Right lung (tissue), 5 donors: ENCODE results near the gene SNX4. TPM values are rescaled to one million over a fixed set of nuclear protein-coding genes. Genes with fewer than 3 reads are reported as not detected.

ENCODE experiments used
- DNase-seq, 2 donors: peaks; one replicate each; pipeline ENCODE4 v3.0.0-alpha.2; 2013
- polyA plus RNA-seq, 5 donors: library from polyadenylated mRNA; unstranded; fragments of 120-200 nt; gene quantifications; one replicate each; pipeline versions ENCODE4 v1.2.1 to v1.2.3, GENCODE V29; 2013; ENCODE audit warnings: inconsistent platforms in 1 of 5, low replicate concordance in 1 of 5; ENCODE audit not compliant: insufficient read length in 5 of 5, insufficient read depth in 1 of 5

The SNX4 gene
- polyA plus RNA-seq, 5 donors = 47.1 to 61.6 (median 60.8) TPM

DNA sequence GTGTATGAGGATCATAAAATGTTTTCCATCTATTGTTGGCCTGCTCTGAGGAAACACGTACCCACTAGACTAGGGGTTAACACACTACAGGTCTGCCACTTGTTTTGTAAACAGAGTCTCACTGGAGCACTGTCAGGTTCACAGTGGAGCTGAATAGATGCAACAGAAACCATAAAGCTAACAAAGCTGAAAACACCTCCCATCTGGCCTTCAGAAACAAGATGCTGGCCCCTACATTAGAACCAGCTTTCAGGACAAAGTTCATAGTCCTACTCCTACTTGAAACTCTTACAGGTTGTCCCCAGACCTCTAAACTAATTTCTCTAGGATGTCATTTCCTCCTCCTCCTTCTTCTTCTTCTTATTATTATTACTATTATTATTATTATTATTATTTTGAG is 42.3 kb downstream of the SNX4 start:
- no peak for DNase-seq

DNA sequence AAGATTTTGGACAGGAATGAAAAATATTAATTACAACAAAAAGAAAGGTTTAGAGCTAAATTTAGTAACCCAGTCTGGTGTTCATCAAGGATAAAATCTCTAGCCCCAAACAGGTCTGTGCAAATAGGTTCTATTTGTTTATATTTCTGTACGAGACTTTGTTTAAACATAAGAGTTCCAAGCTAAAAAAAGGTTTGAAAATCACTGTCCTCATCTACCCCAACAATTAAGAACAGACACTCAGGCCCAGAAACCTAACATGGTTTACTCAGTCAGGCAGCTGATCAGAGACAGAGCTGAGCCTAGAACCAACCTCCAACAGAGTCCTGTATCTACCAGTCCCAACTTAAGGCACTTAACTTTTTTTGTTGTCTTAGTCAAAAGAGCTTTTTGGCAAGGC is 49.3 kb downstream of the SNX4 start:
- DNase-seq = no peak

DNA sequence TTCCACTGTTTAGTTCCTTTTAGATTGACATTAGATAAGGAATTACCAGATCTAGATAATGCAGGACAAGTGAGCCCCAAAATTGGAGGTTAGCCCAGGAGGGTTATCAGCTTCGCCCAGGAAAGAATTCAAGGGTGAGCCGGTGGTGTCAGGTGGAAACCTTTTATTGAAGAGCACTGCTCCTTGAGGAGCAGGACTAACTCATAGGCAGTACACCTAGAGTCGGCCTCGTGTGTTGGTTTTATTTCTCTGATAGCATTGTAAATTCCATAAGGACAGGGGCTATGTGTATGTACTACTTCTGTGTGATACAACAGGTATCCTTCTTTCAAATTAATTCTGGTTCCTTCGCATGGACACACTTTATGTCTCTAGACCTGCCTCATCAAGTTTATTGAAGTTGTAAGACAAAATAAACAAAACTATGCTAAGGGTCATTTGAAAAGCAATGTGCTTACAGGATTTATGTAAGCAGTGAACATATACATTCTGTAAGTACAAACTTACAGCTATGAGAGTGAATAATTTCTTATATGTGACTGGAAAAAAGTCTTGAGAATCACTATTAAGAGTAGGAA is 57.2 kb downstream of the SNX4 start:
- no peak for DNase-seq

DNA sequence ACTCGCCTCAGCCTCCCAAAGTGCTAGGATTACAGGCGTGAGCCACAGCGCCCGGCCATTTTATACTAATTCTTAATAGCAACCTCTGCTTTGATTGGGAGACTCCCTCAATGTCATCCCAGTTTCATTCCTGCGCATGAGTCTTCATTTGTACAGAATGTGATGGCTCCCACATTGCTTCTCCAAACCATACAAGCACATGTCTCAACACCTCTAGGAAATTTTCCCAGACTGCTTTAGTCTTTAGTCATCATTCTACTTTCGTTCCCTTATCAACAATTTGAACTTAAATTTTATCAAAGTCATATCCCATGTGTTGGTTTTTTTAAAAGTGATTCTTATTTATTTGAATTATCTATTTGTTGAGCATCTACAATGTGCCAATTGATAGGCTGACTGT is 58.1 kb downstream of the SNX4 start:
- no peak for DNase-seq

- DNase-seq = no peak
These were observed 59.8 kb downstream of the SNX4 start for GRCh38 chr3:125460233-125460632.

- no peak for DNase-seq
These were observed 76.1 kb downstream of the SNX4 start for GRCh38 chr3:125443923-125444322.

GRCh38 chr3:125442506-125442905 is 77.5 kb downstream of the SNX4 start:
- no peak for DNase-seq

- DNase-seq = no peak
These were observed 79.0 kb downstream of the SNX4 start for GRCh38 chr3:125440970-125441369.

- DNase-seq = peak; percentile 2 to 9
These were observed 79.4 kb downstream of the SNX4 start for GRCh38 chr3:125440559-125440955.

GRCh38 chr3:125437631-125438435 is 82.2 kb downstream of the SNX4 start:
- peak; percentile 10 to 37 for DNase-seq

DNA sequence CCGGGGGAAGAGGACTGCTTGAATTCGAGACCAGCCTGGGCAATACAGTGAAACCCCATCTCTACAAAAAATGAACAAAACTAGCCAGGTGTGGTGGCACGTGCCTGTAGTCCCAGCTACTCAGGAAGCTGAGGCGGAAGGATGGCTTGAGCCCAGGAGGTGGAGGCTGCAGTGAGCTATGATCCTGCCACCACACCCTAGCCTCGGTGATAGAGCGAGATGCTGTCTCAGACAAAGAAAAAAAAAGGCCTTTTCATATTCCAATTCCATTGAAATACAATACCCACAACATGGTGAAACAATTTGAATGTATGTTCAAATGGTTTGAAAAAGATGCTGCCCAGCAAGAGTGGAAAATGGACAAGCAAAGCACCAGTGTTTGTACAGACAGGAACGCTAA is 83.1 kb downstream of the SNX4 start:
- DNase-seq = no peak

DNA sequence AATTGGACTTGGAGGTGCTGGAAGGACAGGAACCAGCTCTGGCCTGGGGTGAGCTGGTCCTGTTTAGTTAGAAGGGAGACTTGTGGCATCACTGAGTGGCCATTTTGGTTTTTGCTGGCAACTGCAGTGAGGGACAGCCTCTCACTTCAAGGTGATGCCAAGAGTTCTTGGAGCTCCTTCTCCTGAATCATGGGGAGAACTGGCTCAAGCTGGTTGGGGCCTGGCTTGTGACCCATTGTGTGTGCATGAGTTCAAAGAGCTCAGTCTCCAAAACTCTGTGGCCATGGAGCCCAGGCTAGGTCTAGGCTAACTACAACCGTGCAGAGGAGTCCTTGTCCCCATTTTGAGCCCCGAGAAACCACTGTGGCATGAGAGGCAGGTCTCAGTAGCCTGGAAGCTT is 84.8 kb downstream of the SNX4 start:
- DNase-seq = no peak

- DNase-seq = no peak
These were observed 85.4 kb downstream of the SNX4 start for GRCh38 chr3:125434582-125435011.

GRCh38 chr3:125433611-125434041 is 86.4 kb downstream of the SNX4 start:
- no peak for DNase-seq

- no peak for DNase-seq
These were observed 86.9 kb downstream of the SNX4 start for GRCh38 chr3:125433091-125433534.

DNA sequence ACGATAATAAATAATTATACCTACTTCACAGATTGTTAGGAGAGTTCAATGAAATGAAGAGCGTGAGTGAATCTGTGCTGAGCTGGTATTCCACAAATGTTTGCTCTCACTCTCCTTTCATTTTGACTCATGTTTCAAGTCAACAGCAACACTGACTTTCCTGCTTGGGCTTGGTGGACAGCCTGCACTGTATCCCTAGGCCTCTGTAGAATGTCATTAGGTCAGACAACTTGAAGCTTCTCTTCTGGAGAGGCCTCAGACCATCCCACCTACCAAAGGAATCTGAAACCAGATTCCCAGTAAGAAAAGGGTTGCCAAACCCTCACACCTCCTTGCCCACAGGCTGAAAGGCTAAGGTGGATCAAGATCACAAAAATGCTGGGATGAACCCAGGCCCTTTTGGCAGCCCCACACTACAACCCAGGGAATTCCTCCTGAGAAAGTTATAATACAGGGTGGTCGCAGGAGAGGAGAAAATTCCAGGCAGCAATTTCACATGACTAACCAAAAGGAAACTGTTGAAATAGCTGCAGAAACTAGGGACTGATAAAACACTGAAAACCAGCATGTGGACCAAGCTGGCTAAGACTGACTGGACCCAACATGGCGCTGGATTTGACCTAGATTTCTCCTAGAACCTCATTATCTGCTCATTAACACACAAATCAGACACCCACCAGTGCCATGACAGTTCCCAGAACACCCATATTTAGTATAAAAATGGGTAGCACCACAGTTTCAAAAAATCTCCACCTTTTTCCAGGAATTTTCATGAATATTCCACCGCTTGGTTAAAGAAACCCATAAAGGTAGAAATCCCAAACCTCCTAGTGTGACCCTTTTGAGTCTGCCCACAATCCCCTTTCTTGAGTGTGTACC is 87.9 kb downstream of the SNX4 start:
- no peak for DNase-seq

GRCh38 chr3:125431391-125431790 is 88.6 kb downstream of the SNX4 start:
- no peak for DNase-seq

DNA sequence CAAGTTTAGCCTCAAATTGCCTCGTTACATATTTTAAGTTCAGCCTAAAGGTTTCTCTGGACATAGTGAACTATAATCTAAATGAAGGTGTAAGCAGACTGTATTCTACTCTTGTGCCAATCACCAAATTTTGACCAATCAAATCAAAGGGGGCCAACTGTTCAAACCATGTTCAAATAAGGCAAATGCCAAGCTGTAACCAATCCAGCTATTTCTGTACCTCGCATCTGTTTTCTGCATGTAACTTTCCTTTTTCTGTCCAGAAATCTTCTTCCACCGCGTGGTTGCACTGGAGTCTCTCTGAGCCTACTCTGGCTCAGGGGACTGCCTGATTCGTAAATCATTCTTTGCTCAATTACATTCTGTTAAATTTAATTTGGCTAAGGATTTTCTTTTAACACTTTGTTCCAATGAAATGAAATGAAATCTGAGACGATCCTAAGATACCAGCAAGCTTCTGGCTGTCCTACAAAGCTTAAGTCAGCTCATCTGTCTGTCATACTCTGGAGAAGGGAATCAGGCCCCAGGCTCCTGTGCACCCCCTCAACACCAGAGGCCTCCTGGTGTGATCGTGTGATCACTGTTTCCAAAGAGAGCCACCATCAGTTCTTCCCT is 91.7 kb downstream of the SNX4 start:
- DNase-seq = no peak

DNA sequence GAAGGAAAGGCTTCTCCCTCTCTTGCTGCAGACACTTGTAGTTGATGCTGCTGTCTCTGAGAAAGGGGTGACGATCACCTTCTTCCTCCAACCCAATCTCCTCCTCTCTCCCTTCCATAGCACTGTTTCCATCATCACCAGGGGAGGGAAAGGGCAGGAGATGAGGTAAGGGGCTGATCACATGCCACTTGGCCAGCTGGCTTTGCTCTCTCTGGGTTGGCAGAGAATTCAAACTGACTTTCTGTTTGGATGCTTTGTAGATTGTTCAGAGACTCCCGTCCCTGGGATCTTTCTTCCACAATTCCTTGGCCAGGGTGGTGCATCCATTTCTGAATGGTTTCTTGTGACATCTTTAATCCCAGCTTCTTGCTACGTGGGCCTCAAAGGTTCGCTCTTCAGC is 101.7 kb downstream of the SNX4 start:
- DNase-seq = no peak

- no peak for DNase-seq
These were observed 103.8 kb downstream of the SNX4 start for GRCh38 chr3:125416235-125416634.

DNA sequence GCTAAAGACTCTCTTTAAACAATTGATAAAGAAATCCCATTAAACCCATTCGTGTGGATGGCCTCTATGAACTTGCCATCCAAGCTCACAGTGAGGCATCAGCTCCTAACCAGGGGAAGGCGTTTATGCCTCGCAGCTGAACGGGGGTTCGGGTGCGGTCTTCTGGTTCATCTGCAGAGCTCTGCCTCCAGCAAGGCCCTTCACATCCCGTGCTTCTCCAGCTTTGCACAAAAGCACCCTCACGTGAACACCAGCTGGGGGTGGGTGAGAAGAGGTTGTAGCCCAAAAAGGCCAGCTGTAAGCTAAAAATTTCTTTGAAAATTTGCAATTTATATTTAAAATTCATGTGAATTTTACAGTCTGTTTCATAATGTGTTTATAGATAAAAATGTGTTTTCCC is 105.3 kb downstream of the SNX4 start:
- no peak for DNase-seq

DNA sequence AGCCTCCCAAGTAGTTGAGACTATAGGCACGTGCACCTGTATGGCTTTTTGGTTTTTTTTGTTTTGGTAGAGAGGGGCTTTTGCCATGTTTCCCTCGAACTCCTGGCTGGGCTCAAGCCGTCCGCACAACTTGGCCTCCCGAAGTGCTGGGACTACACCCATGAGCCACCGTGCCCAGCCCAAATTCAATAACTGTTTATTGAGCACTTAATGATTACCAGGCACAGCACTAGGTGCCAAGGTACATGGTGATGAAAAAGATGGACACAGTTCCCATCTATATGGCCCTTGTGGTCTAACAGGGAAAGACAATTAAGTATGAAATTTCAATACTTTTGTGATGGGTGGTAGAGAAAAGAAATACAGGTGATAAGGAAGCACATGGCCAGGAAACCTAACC is 109.1 kb downstream of the SNX4 start:
- DNase-seq = no peak
